GM18517 (cell line): ENCODE data around the gene JADE2.
"Not testable (repeated sequence)": the region's sequence is repeated elsewhere in the genome, so short reads cannot be mapped to it uniquely, and the experiment has no call there.

Source experiments
- ATAC-seq: cut with Tn5 transposase; IDR thresholded peaks from one replicate; pipeline ENCODE4 v1.9.1; 2021; ENCODE audit warnings: mild to moderate bottlenecking, moderate library complexity; ENCODE audit not compliant: unreplicated experiment

Gene JADE2

DNA sequence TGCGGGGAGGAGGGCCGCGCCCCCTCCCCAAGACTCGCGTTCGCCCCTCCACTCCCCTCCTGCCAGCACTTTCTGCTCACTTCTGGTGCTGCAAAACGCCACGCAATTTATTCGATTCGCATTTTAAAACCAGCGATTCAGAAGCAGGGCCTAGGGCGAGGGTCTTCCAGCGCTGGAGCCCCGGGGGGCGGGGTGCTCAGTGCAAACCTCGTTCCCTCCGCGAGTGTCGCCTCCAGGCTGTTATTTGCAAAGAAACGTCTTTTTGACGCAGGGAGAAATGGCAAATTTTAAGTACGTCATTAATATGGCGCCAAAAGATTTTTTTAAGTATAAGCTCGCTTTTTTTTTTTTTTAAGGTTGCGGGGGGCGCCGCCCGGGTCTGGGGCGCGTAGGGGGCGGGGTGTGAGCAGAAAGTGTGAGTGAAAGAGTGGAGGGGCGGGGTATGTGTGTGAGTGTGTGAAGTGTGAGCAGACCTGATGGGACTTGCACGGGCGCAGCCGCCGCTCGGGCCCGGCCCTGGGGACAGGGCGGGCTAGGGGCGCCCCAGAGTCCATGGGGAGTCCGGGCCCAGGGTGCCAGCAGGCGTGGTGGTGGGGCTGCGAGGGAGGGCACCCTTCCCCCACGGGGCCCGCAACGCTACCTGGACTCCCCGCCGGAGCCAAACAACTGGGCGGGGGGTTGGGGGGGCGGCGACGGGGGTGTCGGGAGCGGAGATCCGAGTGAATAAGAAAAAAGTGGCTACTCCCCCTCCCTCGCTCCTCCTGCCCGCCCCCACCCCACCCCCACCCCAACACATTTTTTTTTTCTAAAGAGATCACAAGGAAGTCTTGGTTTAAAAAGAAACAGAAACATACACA, at the start of gene JADE2:
Gene JADE2, plus strand, starts transcription at position 845 of the 857 bp plus-strand sequence. CDS start 10,188 bp downstream, outside the sequence.
- ATAC-seq = no peak

DNA sequence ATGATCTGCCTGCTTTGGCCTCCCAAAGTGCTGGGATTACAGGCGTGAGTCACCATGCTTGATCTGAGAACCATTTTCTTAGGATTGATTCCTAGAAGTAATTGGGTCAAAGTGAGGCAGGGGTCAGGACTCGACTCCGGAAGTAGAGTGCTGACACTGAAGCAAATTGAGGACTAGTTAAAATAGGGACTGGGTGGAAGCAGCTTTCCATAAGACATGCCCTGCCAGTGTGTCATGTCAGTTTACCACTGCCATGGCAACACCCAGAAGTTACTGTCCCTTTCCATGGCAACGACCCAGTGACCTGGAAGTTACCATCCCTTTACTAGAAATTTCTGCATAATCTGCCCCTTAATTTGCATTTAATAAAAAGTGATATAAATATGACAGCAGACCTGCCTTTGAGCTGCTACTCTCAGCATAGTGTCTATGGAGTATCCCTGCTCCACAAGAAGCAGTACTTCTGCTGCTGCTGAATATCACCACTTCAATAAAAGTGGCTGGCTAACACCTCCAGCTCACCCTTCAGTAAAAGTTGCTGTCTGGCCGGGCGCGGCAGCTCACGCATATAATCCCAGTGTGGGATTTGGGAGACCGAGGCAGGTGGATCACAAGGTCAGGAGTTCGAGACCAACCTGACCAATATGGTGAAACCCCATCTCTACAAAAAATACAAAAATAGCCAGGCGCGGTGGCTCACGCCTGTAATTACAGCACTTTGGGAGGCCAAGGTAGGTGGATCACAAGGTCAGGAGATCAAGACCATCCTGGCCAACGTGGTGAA, 47.8 kb upstream of the JADE2 start:
- no peak for ATAC-seq

DNA sequence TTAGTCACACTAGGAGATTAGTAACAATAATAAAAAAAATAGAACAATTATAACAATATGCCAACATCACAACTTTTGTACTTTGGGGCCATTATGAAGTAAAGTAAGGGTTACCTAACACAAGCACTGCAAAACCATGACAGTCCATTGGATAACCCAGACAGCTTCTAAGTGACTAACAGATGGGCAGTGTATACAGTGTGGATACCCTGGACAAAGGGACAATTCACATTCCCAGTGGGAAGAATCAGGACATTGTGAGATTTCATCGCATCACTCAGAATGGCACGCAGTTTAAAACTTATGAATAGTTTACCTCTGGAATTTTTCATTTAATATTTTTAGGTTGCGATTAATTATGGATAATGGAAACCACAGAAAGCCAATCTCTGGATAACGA, 45.6 kb upstream of the JADE2 start:
- no peak for ATAC-seq

DNA sequence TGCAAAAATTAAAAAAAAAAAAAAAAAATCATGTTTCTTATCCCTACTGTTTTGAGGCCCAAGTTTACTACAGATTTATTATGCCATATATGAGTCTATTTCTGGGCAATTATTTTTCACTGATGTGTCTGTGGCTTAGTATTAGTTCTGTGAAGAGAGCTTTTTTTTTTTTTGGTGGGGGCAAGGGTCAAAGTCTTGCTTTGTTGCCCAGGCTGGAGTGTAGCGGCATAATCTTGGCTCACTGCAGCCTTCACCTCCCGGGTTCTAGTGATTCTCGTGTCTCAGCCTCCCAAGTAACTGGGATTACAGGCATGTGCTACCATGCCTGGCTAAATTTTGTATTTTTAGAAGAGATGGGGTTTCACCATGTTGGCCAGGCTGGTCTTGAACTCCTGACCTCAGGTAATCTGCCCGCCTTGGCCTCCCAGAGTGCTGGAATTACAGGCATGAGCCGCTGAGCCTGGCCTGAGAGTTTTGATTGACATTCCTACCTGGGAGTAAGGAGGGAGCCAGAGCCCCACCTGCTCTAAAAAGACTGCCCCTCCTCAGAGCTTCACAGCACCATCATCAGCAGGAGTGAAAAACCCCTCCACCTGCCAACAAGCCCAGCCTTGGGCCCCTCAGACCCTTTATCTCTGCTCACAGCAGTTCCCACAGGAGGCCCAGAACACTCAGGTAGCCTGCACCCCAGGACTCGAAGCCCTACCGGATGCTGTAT, 36.1 kb upstream of the JADE2 start:
- ATAC-seq = no peak

DNA sequence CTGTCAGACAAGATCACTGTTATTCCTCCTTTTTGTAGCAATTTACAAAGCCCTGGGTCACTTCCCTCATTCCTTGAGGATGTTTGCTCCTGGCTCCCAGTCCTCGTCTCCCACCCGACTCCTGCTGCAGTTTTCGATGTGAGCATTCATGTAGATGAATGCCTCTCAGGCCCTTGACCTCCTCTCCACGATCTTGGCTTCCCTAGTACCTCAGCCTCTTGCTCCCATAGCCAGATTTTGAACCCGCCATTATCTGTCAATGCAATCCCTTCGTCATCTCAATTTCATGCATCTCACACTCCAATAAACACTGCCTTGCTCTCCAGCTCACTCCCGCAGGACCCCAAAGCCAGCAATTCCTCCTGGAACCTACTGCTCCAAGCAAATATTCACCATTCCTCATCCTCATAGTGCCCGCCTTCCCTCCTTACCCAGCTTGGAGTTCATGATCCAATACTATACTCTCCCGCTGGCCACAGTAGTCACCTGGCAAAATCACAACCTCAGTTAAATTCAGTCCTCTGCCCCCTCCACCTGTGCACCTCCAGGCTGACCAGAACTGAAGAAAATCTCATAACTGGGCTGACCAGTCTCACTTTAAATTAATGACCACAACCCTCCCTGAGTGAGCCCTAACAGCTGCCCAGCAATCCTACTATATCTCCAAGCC, 35.1 kb upstream of the JADE2 start:
- ATAC-seq = no peak

DNA sequence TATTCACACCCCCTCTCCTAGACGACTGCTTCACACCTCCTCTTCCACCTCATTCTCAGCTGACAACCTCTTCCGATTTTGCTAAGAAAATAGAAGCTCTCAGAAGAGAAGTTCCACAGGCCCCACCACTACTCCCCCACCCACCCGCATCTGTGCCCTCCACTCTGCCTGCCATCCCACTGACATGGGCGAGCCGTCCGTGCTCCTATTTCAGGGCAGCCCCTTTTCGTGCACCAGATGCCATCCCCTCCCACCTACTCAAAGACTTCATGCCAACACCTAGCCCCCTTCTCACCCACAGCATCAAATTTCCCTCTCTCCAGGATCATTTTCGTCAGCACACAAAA, 34.6 kb upstream of the JADE2 start:
- ATAC-seq = no peak

DNA sequence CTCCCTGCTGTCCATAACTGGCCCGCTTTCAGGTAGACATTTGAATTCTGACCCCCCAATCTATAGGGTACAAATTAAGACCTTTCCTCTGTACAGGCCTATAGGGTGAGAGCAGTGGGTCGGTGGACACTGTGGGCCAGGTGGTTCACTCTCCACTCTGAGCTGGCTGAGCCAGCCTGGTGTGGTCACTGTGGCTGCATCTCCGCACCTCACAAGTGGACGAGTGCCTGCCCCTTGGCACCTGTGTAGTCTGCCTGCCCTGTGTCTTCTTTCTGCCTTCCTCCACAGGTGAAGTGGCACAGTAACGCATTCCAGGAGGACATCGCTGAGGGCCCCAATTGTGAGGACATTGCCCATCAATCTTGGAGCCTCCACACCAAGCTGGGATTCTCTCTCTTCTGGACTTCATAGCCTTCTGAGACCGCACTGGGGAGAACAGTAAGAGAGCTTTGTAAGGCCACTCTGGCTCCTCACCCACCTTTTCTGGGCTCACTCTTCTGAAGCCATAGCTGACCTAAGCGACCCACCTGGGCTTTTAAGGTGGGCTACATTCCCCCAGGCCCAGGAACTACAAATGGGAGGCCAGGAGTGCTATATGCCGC, 33.5 kb upstream of the JADE2 start:
- no peak for ATAC-seq

DNA sequence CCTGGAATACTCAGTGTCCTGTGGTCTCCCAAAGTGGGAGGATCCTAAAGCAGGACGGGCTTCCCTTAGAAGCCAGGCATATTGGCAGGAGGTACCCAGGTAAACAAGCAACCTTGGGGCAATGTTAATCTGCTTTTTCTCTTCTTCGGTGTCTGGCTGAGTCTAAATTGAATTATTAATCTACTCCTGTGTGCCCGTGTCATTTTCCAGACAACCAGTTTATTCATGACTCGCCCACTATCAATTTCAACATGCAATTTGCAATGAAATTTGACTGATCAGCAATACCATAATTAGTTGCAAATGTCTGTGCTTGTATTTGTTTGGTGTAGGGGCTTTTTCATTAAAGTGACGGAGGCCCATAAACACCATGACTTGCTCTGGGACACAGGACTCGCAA, 32.9 kb upstream of the JADE2 start:
- no peak for ATAC-seq

DNA sequence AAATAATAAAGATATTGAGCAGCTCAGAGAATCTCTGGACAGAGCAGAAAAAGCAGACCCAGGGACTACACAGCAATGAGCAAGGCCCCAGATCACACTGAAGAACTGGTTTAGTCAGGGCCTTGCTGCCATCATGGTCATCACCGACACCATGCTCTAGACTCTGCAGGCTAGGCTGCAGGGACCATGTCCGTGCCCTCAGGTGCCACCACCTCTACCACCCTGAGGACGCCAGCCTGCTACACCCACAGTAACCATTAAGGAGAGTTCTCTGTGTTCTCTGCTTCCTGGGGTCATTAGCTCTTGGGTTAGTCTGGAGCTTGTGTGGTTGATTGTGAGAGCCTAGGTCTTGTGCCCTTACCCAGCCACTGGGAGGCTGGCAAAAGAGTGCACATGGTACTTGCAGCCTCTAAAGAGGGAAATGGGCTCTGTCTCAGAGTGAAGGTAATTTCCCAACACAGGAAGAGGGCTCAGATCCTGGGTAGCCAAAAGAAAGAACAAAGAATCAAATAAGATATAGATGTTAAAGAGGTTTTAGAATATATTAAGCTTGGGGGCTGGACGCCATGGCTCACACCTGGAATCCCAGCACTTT, 31.9 kb upstream of the JADE2 start:
- no peak for ATAC-seq

DNA sequence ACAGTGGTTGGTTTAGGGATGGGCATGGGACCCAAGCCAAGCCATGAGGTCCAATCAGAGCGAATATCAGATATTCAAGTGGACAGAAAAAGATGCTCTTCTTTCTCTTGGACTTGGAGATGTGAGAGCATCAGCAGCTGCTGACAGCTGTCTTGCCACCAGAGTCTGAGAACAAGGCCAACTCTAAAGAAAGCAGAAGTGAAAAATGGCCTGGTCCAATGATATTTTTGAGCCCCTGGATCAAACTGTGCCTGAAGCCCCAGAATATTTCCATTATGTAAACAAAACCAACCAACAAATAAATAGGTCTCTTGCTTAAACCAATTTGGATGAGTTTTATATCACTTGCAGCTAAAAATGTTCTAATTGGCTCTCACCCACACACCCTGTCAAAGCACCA, 30.7 kb upstream of the JADE2 start:
- no peak for ATAC-seq

DNA sequence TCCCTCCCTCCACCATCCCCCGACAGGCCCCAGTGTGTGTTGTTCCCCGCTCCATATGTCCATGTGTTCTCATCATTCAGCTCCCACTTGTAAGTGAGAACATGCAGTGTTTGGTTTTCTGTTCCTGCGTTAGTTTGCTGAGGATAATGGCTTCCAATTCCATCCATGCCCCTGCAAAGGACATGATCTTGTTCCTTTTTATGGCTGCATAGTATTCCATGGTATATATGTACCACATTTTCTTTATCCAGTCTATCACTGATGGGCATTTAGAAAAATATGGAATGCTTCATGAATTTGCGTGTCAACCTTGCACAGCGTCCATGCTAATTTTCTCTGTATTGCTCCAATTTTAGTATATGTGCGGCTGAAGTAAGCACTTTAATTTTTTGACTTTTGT, 25.6 kb upstream of the JADE2 start:
- ATAC-seq = not testable (repeated sequence)

DNA sequence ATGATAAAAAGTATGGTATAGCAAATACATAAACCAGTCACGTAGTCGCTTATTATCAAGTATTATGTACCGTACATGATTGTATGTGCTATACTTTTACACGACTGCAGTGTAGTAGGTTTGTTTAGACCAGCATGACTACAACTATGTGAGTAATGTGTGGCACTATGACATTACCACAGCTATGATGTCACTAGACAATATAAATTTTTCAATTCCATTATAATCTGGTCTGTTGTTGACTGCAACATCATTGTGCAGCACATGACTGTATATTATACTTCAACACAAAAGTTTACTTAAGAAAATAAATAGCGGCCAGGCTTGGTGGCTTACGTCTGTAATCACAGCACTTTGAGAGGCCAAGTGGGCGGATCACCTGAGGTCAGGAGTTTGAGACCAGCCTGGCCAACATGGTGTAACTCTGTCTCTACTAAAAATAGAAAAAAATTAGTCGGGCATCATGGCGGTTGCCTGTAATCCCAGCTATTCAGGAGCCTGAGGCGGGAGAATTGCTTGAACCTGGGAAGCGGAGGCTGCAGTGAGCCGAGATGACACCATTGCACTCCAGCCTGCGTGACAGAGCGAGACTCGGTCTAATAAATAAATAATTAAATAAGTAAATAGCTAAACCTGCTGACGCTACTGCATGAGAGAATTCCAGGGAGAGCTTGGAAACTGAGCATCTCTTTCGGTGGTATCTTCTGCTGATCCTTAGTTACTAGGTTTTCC, 24.6 kb upstream of the JADE2 start:
- no peak for ATAC-seq

DNA sequence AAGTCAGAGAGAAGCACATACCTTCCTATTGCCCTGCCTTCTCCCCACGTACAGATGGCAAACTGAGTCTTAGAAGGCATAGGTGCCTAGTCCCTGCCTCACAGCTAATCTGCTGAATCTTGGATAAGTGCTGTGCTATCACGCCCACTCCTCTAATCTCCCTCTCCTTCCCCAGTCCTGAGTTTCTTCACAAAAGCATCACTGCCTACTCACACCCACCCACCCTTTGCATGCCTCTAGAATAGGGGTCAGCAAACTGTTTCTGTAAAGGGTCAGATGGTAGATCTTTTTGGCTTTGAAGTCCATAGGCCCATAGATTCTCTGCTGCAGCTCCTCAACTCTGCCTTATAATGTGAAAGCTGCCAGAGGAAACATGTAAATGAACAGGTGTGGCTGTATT, 23.2 kb upstream of the JADE2 start:
- ATAC-seq = no peak

DNA sequence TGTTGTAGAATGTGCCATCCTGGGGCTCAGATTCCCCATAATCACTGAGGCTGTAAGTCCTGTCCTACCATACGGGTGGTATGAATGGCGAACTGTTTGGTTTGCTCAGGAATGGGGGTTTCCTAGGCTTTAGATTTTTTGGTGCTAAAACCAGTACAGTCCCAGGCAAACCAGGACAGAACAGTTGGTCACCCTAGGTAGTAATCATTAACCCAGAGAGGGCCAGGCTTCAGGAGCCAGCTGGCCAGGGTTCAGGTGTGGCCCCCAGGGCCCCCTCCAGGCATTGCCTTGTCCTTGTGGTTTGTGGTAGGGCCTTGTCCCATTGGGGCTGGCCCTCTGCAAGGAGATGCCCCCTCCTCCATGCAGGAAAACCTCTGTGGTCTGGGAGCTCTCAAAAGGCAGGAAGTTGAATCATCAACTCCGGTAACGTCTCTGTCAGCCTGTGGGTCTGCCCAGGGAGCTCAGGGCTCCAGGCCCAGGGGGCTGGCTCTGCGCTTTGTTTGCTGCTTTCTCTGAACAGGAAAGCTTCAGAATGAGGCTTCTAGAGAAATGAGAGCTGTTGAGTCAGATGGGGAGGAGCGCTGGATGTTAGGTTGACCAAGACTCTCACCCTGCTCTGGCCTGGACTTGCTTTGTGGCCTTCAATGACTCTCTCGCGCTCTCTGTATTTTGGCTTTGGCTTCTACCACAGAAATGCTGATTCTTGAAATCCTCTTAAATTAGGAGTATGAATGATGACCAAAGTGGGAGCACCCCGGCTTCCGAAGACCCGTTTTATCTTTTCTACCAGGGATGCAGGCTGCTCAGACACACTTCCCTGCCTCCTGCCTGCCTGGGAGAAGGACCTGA, 22.2 kb upstream of the JADE2 start:
- peak; percentile 83 for ATAC-seq

DNA sequence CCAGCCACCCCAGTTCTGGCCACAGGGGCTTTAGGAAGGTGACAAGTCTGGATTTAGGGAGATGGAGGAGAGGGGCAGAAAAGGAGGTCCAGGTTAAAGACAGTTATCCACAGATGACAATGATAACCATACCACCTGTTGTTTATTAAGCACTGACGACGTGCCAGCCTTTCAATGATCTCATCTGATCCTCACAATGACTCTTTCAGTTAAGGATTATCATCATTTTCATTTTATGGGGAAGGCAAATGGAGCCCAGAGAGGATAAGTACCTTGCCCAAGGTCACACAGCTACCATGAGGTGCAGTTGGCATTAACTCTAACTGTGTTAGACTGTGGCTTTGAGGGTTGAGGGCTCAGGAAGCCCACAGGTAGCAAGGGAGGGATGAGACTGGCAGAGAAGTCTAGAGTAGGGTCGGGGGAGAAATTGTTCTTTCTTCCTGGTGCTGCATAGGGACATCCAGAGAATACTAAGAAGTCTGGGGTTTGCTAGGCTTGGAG, 21.5 kb upstream of the JADE2 start:
- no peak for ATAC-seq

DNA sequence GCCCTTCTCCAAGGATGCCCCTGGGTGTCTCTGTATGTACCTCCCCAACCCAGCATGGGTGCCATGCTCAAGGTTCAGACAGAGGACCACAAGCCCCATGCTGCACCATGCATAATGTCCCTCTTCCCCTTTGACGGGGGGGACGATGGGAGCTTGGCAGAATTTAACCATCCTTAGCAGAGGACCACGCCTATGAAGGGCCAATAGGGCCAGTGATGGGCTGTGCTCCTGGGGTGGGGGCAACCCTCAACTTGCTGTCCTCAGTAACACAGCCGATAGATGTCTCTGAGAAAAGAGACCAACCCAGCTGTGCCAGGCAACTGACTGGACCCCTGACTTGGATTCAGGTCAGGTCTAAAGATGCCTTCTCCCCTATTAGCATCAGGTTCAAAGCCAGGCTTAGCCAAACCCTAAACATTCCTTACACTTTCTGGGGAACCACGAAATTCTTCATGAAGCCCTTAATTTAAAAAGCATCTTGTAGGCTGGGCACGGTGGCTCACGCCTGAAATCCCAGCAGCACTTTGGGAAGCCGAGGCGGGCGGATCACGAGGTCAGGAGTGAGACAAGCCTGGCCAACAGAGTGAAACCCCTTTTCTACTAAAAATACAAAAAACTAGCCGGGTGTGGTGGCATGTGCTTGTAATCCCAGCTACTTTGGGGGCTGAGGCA, 20.7 kb upstream of the JADE2 start:
- ATAC-seq = no peak

DNA sequence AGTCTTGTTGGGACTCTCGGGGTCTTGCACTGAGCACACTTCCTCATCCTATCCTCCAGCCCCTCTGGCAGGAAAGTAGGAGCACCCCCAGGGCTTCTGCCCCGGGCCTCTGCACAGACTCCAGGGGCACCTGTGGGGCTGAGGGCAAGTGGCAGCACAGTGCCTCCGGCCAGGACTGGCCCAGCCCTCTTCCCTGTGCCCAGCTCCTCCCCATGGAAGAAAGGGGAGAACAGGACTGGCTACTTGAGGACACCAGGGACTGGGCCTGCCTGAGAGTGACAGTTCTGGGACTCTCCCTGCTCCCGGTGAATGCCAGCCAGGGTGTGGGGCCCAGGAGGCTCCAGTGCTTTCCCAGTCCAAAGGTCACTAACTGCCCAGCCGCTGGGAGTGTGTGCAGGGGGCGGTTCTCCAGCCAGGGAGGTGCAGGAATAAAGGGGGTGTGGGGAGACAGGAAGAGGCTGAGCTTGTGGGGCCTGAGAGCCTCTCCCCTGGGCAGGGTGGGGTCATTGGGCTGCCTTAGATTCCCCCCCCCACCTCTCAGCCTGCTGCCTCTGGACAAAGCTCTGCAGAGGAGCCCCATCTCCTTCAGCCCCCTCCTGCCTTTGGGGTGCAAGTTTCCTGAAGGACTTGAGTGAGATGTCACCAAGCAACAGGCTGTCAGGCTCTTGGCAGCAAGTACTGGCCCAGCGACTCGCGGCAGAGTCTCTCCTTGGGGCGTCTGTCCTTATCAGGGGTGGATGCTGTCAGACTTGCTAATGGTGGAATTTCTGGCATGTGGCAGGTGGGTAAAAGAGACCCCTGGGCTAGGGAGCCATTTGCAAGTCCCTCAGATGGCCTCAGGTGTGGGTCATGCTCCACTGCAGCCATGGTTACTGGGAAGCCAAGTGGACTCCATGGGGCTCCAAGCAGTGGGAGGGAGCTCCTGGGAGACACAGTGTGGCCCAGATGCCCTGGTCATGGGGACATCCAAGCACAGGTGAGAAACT, 19.1 kb upstream of the JADE2 start:
- ATAC-seq = no peak
